MV-4-11 (cell line): ENCODE measurements around the gene SKP2.
"Not testable (repeated sequence)": the region's sequence is repeated elsewhere in the genome, so short reads cannot be mapped to it uniquely, and the experiment has no call there.

Experiments used
- DNase-seq: peaks from one replicate; lab custom pipeline; 2025; lab: John Stamatoyannopoulos, UW

SKP2 gene

GRCh38 chr5:36156619-36157018 lies 4.7 kb downstream of the SKP2 start:
- no peak for DNase-seq

- DNase-seq, result peak; percentile 43
These were observed 6.2 kb downstream of the SKP2 start for GRCh38 chr5:36158144-36158543.

- DNase-seq, result no peak
These were observed 8.7 kb downstream of the SKP2 start for GRCh38 chr5:36160617-36161016.

- DNase-seq, result no peak
These were observed 9.4 kb downstream of the SKP2 start for GRCh38 chr5:36161361-36161760.

DNA sequence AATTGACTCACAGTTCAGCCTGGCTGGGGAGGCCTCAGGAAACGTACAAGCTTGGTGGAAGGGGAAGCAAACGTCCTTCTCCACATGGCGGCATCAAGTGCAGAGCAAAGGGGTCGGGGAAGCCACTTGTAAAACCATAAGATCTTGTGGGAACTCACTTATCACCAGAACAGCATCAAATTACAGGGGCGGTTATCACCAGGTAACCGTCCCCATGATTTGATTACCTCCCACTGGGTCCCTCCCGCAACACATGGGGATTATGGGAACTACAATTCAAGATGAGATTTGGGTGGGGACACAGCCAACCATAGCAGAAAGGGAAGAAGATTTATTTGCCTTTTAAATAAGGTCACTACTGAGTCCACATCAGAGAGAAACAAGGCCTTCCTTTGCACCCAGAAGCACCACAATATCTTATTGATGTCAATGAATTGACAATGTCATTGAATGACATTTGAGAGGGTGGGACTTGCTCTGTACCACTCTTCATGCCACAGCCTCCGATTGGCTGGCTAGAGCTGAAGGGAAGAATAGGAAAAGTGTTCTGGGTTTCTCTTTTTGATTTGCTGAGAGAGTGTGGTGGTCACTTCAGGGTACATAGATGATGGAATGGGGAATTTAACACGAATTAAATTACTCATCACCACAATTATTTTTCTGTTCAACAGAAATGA lies 11.0 kb downstream of the SKP2 start:
- DNase-seq, result no peak

DNA sequence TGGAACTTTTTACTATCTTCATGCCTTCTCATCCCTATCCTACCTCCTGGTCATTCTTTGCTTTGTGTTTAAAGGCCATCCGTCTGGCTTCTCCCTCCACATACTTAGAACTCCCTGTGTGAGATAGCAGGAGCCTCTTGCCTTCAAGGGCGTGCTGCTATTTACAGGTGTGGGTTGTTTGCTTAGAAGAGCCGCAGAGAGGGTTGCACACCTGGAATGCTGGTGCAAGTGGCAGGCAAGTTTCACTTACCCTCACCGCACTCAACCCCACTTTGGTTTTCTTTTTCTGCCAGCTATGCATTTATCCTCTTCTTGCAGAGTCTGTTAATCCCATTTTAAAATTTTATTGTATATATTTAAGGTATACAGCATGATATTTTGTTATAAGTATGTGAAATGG lies 12.6 kb downstream of the SKP2 start:
- DNase-seq, result no peak

GRCh38 chr5:36168737-36169136 lies 16.8 kb downstream of the SKP2 start:
- no peak for DNase-seq

- DNase-seq, result no peak
These were observed 19.0 kb downstream of the SKP2 start for GRCh38 chr5:36170832-36171424.

GRCh38 chr5:36172599-36172998 lies 20.7 kb downstream of the SKP2 start:
- no peak for DNase-seq

GRCh38 chr5:36173426-36173825 lies 21.5 kb downstream of the SKP2 start:
- no peak for DNase-seq

- no peak for DNase-seq
These were observed 22.2 kb downstream of the SKP2 start for GRCh38 chr5:36174119-36174518.

- no peak for DNase-seq
These were observed 23.1 kb downstream of the SKP2 start for GRCh38 chr5:36175043-36175442.

GRCh38 chr5:36177154-36177553 lies 25.2 kb downstream of the SKP2 start:
- DNase-seq, result no peak

- no peak for DNase-seq
These were observed 26.0 kb downstream of the SKP2 start for GRCh38 chr5:36177715-36178523.

DNA sequence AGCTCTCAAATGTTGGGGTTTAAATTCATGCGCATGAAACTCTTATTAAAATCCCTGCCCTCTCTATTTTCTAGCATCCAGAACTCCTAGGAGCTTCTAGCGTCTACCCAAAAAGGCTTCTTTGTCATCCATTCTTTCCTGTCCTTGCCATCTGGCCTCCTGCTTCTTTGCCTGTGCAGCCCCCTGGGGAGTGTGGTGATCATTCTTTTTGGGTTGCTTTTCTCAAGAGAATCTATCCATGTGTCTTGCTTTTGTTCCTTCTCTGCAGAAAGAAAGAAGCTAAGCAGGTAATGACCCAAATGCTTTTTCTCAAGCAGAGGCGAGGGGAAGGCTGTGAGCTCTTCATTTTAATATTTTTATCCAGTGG lies 26.6 kb downstream of the SKP2 start:
- DNase-seq, result no peak

GRCh38 chr5:36179950-36180349 lies 28.0 kb downstream of the SKP2 start:
- DNase-seq, result no peak

DNA sequence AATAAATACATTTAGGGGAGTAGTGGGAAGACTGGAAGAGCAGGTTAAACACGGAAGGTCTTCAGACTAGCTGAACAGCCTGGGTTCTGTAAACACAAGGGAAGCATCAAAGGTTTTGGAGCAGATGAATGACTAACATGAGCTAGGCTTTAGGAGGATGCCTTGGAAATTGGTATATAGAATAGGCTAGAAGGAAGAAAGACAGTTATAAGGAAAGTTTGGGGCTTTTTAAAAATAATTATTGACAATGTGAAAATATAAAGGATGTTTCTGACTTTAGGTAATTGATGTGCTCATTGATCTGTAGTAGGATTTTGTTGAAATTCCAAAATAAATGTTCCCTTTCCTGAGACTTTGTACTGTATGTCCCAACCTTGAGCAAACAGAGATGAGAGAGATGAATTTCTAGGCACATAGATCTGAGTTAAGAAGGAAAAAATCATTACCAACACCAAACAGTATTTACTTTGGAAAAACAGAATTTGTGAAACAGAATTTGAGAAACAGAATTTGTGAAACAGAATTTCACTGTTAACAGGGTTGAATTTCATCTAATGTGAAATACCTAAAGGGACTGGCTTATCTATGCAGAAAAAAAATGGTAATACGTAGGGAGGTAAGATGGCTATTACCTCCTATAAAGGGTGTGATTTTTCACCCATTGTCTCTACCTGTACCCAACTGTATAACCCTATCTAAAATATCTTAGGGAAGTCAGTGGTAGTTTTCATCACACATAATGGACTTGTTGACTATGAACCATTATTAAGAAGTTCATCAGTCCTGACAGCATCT lies 28.8 kb downstream of the SKP2 start:
- DNase-seq, result no peak

DNA sequence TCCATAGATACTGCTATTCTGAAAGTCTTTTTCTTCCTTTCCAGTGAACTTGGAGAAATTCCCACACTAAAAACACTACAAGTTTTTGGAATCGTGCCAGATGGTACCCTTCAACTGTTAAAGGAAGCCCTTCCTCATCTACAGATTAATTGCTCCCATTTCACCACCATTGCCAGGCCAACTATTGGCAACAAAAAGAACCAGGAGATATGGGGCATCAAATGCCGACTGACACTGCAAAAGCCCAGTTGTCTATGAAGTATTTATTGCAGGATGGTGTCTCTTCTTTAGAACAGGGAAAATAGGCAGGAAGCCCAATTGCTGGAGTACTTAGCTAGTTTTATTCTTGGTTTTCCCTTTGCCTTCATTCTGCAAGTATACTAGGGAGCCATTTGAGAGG lies 29.9 kb downstream of the SKP2 start:
- no peak for DNase-seq

DNA sequence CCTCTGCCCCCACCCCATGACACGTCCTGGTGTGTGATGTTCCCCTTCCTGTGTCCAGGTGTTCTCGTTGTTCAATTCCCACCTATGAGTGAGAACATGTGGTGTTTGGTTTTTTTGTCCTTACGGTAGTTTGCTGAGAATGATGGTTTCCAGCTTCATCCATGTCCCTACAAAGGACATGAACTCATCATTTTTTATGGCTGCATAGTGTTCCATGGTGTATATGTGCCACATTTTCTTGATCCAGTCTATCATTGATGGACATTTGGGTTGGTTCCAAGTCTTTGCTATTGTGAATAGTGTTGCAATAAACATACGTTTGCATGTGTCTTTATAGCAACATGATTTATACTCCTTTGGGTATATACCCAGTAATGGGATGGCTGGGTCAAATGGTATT lies 32.5 kb downstream of the SKP2 start:
- not testable (repeated sequence) for DNase-seq

- no peak for DNase-seq
These were observed 41.8 kb downstream of the SKP2 start for GRCh38 chr5:36193746-36194145.

GRCh38 chr5:36198281-36198680 lies 46.4 kb downstream of the SKP2 start:
- no peak for DNase-seq

DNA sequence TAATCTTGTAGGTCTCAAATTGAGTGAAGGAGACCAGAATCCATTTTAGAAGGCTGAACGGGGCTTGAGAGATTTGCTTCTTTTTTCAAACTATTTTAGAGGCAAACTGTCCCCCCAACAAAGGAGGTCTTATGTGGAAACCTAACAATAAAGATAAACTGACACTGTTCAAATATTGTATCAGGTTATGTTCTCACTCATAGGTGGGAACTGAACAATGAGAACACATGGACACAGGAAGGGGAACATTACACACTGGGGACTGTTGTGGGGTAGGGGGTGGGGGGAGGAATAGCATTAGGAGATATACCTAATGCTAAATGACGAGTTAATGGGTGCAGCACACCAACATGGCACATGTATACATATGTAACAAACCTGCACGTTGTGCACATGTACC lies 46.9 kb downstream of the SKP2 start:
- not testable (repeated sequence) for DNase-seq

DNA sequence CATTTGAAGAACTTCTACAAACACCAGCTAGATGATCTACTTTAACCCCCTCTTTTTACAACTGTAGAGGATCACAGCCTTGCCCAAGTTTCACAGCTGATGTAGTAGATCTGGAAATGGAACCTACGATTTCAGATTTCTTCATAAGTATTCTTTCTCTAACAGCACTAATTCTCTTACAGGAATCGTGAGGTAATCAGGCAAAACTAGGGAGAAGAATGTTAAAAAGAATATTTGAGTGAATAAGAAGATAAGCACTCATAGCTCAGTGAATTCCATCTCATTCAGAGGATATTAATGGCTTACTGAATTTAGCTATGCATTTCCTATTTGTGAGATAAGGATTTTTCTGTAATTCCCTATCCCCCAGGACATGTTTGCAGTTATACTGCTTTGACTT lies 47.7 kb downstream of the SKP2 start:
- DNase-seq, result no peak
